PFSK-1 (cell line): ENCODE results near the gene ZNF598.

Experiments
- FOXP2 ChIP-seq: optimal IDR thresholded peaks from 2 replicates; pipeline ENCODE3; 2011; ENCODE audit warnings: borderline replicate concordance, control low read depth, inconsistent platforms; ENCODE audit not compliant: insufficient read depth; ENCODE audit errors: extremely low read length, extremely low read depth
- POLR2AphosphoS5 ChIP-seq: IDR thresholded peaks from 2 replicates; pipeline ENCODE4 v1.6.1; 2012; ENCODE audit warnings: low read depth, mild to moderate bottlenecking, control low read depth, low read length, moderate library complexity
- REST ChIP-seq, 2 experiments: IDR thresholded peaks; 2 replicates each; pipeline versions ENCODE4 v1.6.1 to v1.8.0; 2011 to 2012; ENCODE audit warnings: low read depth in 2 of 2, low read length in 2 of 2, control low read depth in 1 of 2, inconsistent platforms in 1 of 2, mild to moderate bottlenecking in 1 of 2, moderate library complexity in 1 of 2; ENCODE audit not compliant: insufficient read depth in 1 of 2
- SIN3A ChIP-seq: IDR thresholded peaks from 2 replicates; pipeline ENCODE4 v1.6.1; 2012; ENCODE audit warnings: mild to moderate bottlenecking, low read length, moderate library complexity, borderline replicate concordance; ENCODE audit not compliant: insufficient read depth
- TAF1 ChIP-seq: IDR thresholded peaks from 2 replicates; pipeline ENCODE4 v1.6.1; 2012; ENCODE audit warnings: low read length, control low read depth, borderline replicate concordance; ENCODE audit not compliant: insufficient read depth

ZNF598 gene

GRCh38 chr16:1973461-1974156 is 36.0 kb downstream of the ZNF598 start:
- TF ChIP-seq FOXP2 (no peak), SIN3A (no peak), POLR2AphosphoS5 (no peak), TAF1 (no peak), REST (IDR thresholded peaks at IDR 0.05; ENCODE audit: insufficient read depth in 1 of 2, low read depth in 2 of 2, low read length in 2 of 2) (no peak)

GRCh38 chr16:1972490-1972877 is 37.1 kb downstream of the ZNF598 start:
- TF ChIP-seq POLR2AphosphoS5 (no peak), FOXP2 (no peak), SIN3A (no peak), TAF1 (no peak), REST (IDR thresholded peaks at IDR 0.05; ENCODE audit: insufficient read depth in 1 of 2, low read depth in 2 of 2, low read length in 2 of 2) (no peak)

GRCh38 chr16:1971796-1972489 is 37.7 kb downstream of the ZNF598 start, which contains the start of gene TBL3:
Gene TBL3, plus strand, starts transcription at chr16:1972053. Its CDS starts 112 bp downstream, at chr16:1972165.
- no peak for TF ChIP-seq SIN3A
- TF ChIP-seq REST (IDR thresholded peaks at IDR 0.05; ENCODE audit: insufficient read depth in 1 of 2, low read depth in 2 of 2, low read length in 2 of 2), result peak in 1 of 2 experiments; percentile 29; a peak in 1 of 4 replicates
- TF ChIP-seq TAF1, result peak; percentile 80; the same call in 1 of the 2 replicates
- TF ChIP-seq POLR2AphosphoS5, result peak; percentile 81
- TF ChIP-seq FOXP2, result peak; percentile 99

- no peak for TF ChIP-seq POLR2AphosphoS5
- TF ChIP-seq FOXP2, result no peak
- TF ChIP-seq REST (IDR thresholded peaks at IDR 0.05; ENCODE audit: insufficient read depth in 1 of 2, low read depth in 2 of 2, low read length in 2 of 2), result no peak
- TF ChIP-seq SIN3A, result no peak
- no peak for TF ChIP-seq TAF1
Observed at GRCh38 chr16:1968146-1968953, 41.3 kb downstream of the ZNF598 start.
